ENCODE data around the gene FEN1. TPM values are rescaled to one million over a fixed set of nuclear protein-coding genes. Genes with fewer than 3 reads are reported as not detected.

FEN1 gene
- total and polyA plus RNA-seq, 2 of the 8 experiments (the other 6 are each of a cell fraction or from before 2014, with no cell fraction given) = 52.6 to 86.1 TPM

GRCh38 chr11:61792310-61793082 lies at the start of gene FEN1, which contains the start of gene TMEM258 (continued):
- TF ChIP-seq TAF7 (optimal IDR thresholded peaks at IDR 0.05; ENCODE audit: borderline replicate concordance, low read depth, low read length) (peak; percentile 72), HDAC2 (IDR thresholded peaks at IDR 0.05; ENCODE audit: borderline replicate concordance in 1 of 2, low read depth in 2 of 2, low read length in 2 of 2) (peak in 1 of 2 experiments; percentile 62; a peak in 1 of 4 replicates), GTF2F1 (IDR thresholded peaks at IDR 0.05; ENCODE audit: borderline replicate concordance, low read depth, low read length) (peak; percentile 30; the same call in 1 of the 2 replicates), E2F6 (IDR thresholded peaks at IDR 0.05) (peak; percentile 94), TBP (IDR thresholded peaks at IDR 0.05; ENCODE audit: low read depth, low read length) (peak; percentile 84)
